Mucosa of rectum (tissue), 2 donors: ENCODE data around the gene DCST2.

Experiments
- H3K27ac ChIP-seq, 2 donors: one replicate each; pipeline ENCODE4 v1.7.0; 2013; ENCODE audit warnings: inconsistent platforms in 2 of 2, low read depth in 2 of 2, low read length in 2 of 2
- H3K27me3 ChIP-seq, 2 donors: one replicate each; pipeline ENCODE4 v1.7.0; 2013; ENCODE audit warnings: low read length in 2 of 2; ENCODE audit not compliant: control insufficient read depth in 2 of 2, insufficient read depth in 2 of 2
- H3K36me3 ChIP-seq, 2 donors: one replicate each; pipeline ENCODE4 v1.7.0; 2013; ENCODE audit warnings: low read length in 2 of 2; ENCODE audit not compliant: control insufficient read depth in 2 of 2, insufficient read depth in 2 of 2
- H3K4me1 ChIP-seq, 2 donors: one replicate each; pipeline ENCODE4 v1.7.0; 2013; ENCODE audit warnings: low read length in 2 of 2, mild to moderate bottlenecking in 1 of 2; ENCODE audit not compliant: control insufficient read depth in 2 of 2, insufficient read depth in 2 of 2
- H3K4me3 ChIP-seq, 2 donors: one replicate each; pipeline ENCODE4 v1.7.0; 2013; ENCODE audit warnings: low read length in 2 of 2
- H3K9ac ChIP-seq, 2 donors: one replicate each; pipeline ENCODE4 v1.7.0; 2013; ENCODE audit warnings: low read length in 2 of 2, low read depth in 1 of 2, mild to moderate bottlenecking in 1 of 2
- H3K9me3 ChIP-seq, 2 donors: one replicate each; pipeline ENCODE4 v1.7.0; 2013; ENCODE audit warnings: low read length in 2 of 2; ENCODE audit not compliant: control insufficient read depth in 2 of 2
- donor health status: healthy.
- donor health status: Normal muscosa, but diverticular disease.

The DCST2 gene

DNA sequence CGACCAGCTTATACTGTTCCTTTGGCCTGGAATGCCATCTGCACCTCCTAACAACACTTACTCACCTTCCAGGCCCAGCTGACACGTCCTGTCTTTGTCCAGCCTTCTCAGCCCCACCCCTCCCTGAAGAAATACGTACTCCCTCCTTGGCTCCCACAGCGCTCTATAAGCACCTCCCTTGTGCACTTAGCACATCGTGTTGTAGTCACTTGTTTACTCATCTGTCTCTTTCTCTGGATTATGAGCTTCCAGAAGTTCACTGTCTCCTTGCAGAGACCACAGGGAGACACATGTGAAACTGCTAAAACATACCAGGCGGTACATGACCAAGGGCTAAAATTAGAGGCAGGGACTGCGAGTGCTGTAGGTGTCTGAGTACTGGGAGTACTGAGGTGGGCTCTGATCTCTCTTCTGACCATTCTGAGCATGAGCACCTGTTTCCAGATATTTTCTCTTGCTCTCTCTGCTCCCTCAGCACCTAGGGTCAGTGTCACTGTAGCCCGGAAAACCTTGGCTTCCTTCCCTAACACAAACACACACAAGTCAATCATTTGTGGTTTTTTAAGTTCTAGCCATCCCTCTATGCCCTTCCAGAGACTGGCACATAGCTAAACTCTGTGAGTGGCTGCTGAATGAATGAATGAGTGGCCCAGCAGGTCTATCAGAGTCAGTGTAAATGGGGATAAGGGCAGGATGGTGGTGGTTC lies 5.2 kb upstream of the DCST2 start:
- Histone ChIP-seq H3K27me3 (no peaks in the 10 kb centered on the region), H3K4me1 (peaks cover 27 to 40% of the 10 kb centered on the region in 2 donors), H3K9me3 (no peaks in the 10 kb centered on the region), H3K27ac (peak overlapping the region; percentile 85 to 92), H3K36me3 (no peaks in the 10 kb centered on the region), H3K4me3 (peak overlapping the region in 1 of 2 donors; percentile 26), H3K9ac (peak overlapping the region; percentile 64 to 67)

DNA sequence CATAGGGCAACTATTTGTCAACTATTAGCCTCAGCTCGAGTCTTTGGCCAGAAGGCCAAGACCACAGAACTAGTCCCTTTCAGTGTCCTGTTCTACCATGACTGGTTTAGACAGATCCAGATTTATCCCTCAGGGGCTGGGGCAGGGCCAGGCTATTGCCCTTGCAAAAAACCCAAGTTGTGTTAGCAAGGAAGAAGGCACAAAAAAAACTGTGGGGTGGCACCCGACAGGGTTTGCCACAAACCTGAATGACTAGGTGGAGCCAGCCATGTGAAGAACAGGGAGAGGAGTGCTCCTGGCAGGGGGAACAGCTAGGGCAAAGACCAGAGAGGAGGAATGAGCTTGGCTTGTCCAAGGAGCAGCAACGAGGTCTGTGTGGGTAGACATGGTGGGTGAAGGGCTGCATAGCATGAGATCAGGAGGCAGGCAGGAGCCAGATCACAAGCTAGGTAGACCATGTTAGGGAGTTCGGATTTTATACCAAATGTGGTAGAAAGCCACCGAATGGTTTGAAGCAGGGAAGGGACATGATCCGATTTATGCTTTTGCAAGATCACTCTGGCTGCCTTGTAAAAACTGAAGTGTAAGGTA lies 4.4 kb upstream of the DCST2 start:
- H3K9ac ChIP-seq, result peak overlapping the region in 1 of 2 donors; percentile 61
- no peaks in the 10 kb centered on the region for H3K9me3 ChIP-seq
- no peaks in the 10 kb centered on the region for H3K27me3 ChIP-seq
- peak overlapping the region in 1 of 2 donors; percentile 37 for H3K4me3 ChIP-seq
- peak overlapping the region; percentile 85 to 92 for H3K27ac ChIP-seq
- no peaks in the 10 kb centered on the region for H3K36me3 ChIP-seq
- peaks cover 21 to 33% of the 10 kb centered on the region in 2 donors for H3K4me1 ChIP-seq

DNA sequence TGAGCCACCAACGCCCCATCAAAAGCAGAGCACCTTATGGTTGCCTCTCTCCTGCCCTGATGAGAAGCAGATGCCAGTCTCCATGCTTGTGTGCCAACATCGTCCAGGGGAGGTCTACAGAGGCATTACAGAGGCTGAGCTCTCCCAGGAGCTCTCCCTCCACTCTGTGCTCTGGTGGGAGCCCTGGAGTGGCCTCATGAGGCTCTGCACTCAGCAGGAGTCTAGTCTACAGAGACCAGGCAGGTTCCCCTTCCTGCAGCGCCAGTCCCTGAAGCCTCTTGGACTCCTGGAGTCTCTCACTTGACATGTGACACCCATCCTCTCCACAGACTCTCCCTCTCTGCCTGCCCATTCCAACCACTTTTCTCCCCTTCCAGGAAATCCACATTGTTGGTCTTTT lies 3.5 kb upstream of the DCST2 start:
- Histone ChIP-seq H3K36me3 (no peaks in the 10 kb centered on the region), H3K4me3 (no peak overlapping the region), H3K9ac (no peak overlapping the region), H3K27ac (no peak overlapping the region), H3K9me3 (no peaks in the 10 kb centered on the region), H3K27me3 (no peaks in the 10 kb centered on the region), H3K4me1 (peaks cover 18 to 26% of the 10 kb centered on the region in 2 donors)

DNA sequence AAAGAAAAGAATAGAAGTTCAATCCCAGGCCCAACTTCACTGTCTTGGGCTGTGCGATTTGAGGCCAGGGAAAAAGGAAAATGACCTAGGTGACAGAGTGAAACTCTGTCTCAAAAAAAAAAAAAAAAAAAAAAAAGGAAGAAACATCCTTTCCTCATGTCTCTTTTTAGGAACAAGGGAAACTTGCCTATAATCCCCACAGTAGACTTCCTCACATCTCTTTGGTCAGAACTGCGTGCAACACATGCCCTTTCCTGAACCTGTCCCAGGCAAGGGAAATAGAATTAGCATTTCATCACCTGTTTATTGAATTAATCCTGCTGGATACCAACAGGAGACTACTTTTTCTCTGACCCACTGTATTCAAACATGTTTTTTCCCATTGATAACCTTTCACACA lies 2.4 kb upstream of the DCST2 start:
- no peaks in the 10 kb centered on the region for H3K27me3 ChIP-seq
- H3K9ac ChIP-seq, result no peak overlapping the region
- H3K9me3 ChIP-seq, result no peaks in the 10 kb centered on the region
- H3K27ac ChIP-seq, result no peak overlapping the region
- H3K4me3 ChIP-seq, result no peak overlapping the region
- H3K36me3 ChIP-seq, result no peaks in the 10 kb centered on the region
- peaks cover 18 to 26% of the 10 kb centered on the region in 2 donors for H3K4me1 ChIP-seq

- H3K9me3 ChIP-seq, result no peaks in the 10 kb centered on the region
Observed at GRCh38 chr1:155034318-155035208, 982 bp upstream of the DCST2 start.

DNA sequence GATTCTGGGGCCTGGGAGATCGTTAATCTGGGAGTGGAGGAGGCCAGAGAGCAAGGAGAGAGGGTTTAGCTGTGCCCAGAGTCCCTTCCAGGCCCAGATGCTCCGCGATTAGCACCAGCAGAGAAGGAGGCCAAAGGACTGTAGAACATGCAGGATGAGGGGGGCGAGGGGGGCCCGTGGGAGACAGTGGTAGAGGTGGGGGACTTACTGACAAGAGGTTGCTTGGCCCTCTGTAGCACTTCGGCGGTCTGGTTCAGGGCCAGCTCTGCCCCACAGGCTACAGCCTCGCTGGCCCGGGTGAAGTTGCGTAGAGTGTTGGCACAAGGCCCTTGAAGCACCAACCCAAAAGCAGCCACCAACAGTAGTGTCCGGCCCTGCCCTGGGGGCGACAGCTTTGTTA lies 695 bp downstream of the DCST2 start:
- Histone ChIP-seq H3K27me3 (no peaks in the 10 kb centered on the region), H3K36me3 (no peaks in the 10 kb centered on the region), H3K9ac (no peak overlapping the region), H3K9me3 (no peaks in the 10 kb centered on the region), H3K27ac (no peak overlapping the region), H3K4me1 (peaks cover 3 to 9% of the 10 kb centered on the region in 2 donors), H3K4me3 (no peak overlapping the region)

More at GRCh38 chr1:155034318-155035208, 982 bp upstream of the DCST2 start:
- H3K36me3 ChIP-seq, result no peaks in the 10 kb centered on the region
- H3K27me3 ChIP-seq, result no peaks in the 10 kb centered on the region
- no peak overlapping the region for H3K4me3 ChIP-seq
- no peak overlapping the region for H3K9ac ChIP-seq
- peaks cover 18 to 26% of the 10 kb centered on the region in 2 donors for H3K4me1 ChIP-seq
- H3K27ac ChIP-seq, result no peak overlapping the region

DNA sequence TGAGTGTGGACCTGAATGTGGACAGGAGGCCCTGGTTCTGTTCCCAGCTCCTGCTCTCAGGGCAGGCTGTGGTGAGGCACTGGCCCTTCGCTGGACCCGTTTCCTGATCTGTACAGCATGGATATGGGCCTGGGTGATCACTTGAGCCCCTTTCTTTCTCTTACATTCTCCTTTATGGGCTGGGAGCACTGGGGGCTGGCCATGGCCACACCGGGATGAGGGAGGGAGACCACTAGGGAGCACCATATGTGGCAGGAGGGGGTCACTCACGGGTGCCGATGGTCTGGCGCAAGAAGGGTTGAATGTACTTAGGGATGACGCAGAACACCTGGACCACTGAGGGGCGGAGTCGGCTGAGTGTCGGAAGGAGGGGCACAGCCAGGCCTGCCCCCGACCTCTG lies 2.7 kb downstream of the DCST2 start:
- no peak overlapping the region for H3K4me3 ChIP-seq
- no peaks in the 10 kb centered on the region for H3K4me1 ChIP-seq
- H3K27me3 ChIP-seq, result no peaks in the 10 kb centered on the region
- no peaks in the 10 kb centered on the region for H3K9me3 ChIP-seq
- no peak overlapping the region for H3K9ac ChIP-seq
- H3K36me3 ChIP-seq, result no peaks in the 10 kb centered on the region
- H3K27ac ChIP-seq, result no peak overlapping the region

DNA sequence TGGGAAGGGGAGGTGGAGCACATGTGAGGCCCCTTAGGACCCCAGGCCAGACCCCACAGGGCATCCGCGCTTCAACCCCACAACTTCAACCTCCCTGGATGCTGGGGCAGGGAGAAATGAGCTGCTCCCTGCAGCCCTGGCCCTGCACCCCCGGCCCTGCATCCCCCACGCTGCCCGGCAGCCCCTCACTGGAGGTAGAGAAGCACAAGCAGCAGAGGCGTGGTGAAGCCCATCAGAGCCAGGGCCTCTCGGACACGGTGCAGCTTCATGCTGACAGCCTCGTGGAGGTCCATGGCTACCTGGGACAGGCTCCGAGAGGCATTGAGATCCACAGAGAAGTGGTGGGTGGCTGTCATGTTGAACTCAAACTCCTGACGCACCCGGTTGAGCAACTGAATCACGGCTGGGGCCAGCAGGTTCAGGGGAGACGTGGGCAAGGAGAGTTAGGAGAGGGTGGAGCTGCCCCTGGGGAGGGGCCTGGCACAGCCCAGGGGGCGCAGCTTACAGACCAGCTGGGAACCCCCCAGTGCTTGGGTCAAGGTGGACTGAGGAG lies 3.3 kb downstream of the DCST2 start:
- H3K36me3 ChIP-seq, result no peaks in the 10 kb centered on the region
- H3K4me3 ChIP-seq, result no peak overlapping the region
- no peaks in the 10 kb centered on the region for H3K4me1 ChIP-seq
- H3K27me3 ChIP-seq, result no peaks in the 10 kb centered on the region
- H3K27ac ChIP-seq, result no peak overlapping the region
- H3K9ac ChIP-seq, result no peak overlapping the region
- no peaks in the 10 kb centered on the region for H3K9me3 ChIP-seq

GRCh38 chr1:155029513-155030242 lies 3.9 kb downstream of the DCST2 start:
- H3K27ac ChIP-seq, result no peak overlapping the region
- H3K27me3 ChIP-seq, result no peaks in the 10 kb centered on the region
- no peaks in the 10 kb centered on the region for H3K4me1 ChIP-seq
- H3K4me3 ChIP-seq, result no peak overlapping the region
- H3K9ac ChIP-seq, result no peak overlapping the region
- no peaks in the 10 kb centered on the region for H3K36me3 ChIP-seq
- no peaks in the 10 kb centered on the region for H3K9me3 ChIP-seq
